Renal cortex interstitium (tissue), 11 donors: ENCODE data around the gene IP6K3. TPM values are rescaled to one million over a fixed set of nuclear protein-coding genes. Genes with fewer than 3 reads are reported as not detected.

ENCODE experiments used
- DNase-seq, 11 donors: peaks; one replicate each; pipeline ENCODE4 v3.0.0-alpha.2; 2013; ENCODE audit warnings: low read depth in 9 of 11, low spot score in 4 of 11; ENCODE audit errors: extremely low read depth in 1 of 11
- polyA plus RNA-seq, 3 donors: library from polyadenylated mRNA; unstranded; fragments of 120-200 nt; gene quantifications; one replicate each; pipeline ENCODE4 v1.2.1, GENCODE V29; 2013; ENCODE audit not compliant: insufficient read length in 3 of 3

IP6K3 gene
- polyA plus RNA-seq, 3 donors: 0.93 to 1.1 (median 1.1) TPM

- no peak for DNase-seq
Observed at GRCh38 chr6:33779895-33780294, 33.2 kb upstream of the IP6K3 start.

- DNase-seq: no peak
Observed at GRCh38 chr6:33779290-33779689, 32.6 kb upstream of the IP6K3 start.

DNA sequence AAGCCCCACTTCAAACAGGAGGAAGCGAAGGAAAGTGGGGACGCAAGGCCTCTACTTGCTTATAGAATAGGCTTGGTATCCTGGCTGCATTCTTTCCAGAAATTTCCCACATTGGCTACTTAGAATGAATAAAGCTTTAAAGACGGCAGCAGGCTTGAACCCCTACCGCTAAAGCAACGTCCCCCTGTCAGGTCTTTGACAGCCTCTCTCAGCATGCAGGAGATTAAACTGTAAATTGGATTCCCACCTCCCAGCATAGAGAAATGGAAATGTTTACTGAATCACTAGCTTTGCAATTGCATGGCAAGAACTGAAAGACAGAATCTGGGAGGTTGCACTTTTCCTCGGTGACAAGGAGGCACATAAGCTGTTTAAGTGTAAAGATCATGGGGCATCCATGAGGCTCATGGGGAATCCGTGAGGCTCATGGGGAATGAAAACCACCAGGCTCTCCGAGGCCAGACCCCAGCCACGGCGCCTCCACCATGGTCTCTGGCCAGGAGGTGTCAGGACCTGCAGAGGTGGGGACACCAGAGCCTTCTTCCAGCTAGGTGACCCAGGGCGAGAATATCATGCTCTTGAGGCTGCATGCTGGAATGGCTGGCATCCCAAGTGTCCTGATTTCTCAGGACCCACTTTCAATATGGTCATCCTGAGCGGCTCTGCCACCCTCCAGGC lies 31.9 kb upstream of the IP6K3 start:
- no peak for DNase-seq

DNA sequence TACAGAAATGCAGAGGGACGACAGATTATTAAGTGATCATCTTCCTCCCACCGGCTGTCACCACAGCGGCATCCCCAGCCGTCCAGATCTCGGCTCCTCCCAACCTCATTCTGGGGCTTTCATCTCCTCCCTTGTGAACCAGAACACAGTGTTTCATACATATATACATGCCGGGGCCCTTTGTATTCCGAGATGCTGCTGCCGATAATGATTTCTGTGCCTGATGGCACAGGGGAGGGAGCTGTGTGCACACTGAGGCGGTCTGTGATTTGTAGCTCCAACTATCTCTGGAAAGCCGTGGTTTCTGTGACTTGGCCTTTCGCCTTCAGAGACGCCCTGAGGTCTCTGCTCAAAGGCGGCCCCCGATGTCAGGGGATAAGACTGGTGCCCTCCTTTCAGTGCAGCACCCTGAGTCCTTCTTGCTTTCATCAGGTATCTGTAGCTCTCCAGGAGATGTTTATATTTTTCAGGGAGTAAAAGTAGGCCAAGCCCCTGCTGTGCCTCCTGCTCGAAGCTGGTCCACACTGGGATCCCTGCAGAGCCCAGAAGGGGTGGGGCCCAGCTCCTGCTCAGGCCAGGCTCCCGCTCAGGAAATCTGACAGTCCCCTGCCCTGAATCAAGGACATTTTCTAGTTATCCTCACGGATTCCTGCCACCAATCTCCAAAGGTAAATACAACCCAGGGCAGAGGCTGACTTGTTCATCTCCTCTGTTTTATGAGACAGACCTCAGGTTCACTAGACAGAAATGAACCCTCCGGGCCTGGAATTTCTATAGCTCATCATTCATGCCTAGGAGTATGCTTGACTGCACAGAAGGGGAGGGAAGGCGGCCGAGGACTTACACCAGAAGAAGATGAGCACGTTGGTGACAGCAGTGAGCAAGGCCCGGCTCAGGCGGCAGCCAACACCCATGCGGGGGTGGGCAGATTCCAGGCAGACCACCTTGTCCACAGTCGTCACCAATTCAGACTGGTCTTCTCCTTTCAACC lies 31.0 kb upstream of the IP6K3 start:
- peak in 2 of 11 donors; percentile 42 to 43 for DNase-seq

- DNase-seq: no peak
Observed at GRCh38 chr6:33776764-33777163, 30.1 kb upstream of the IP6K3 start.

DNA sequence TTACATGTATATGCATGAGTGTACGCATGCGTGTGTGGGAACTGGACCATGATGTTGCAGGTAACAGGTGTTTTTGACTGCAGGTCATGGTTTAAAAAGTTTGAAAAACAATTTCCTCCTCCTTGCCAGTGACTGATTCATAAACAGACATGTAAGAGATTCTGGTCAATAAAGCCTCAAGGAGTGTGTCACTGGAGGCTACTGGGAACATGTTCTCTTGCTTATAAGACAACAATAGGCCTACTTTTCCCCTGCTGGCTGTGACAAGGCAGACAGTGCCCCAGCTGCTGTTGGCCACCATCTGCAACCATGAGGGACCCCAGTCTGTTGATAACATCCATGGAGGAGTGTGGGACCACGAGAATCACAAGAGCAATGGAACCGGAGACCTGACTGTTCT lies 29.5 kb upstream of the IP6K3 start:
- DNase-seq: no peak

DNA sequence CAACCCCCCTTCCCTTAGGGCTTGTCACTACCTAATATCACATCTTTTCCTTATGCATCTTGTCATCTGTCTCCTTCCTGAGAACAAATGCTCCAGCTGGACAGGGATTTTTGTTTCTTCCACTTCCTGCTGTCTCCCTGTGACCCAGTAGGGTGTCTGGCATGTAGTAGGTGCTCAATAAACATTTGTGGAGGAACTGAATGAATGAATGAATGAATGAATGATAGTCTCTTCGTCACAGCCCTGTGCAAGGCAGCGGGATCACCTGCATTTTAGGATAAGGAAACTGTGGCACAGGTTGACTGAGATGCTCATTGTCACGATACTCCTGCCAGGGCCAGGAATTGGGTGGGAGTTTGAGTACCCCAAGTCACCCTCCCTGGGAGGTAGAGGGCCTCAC lies 28.1 kb upstream of the IP6K3 start:
- no peak for DNase-seq

GRCh38 chr6:33772902-33773472 lies 26.3 kb upstream of the IP6K3 start:
- no peak for DNase-seq

- DNase-seq: no peak
Observed at GRCh38 chr6:33772082-33772830, 25.6 kb upstream of the IP6K3 start.

DNA sequence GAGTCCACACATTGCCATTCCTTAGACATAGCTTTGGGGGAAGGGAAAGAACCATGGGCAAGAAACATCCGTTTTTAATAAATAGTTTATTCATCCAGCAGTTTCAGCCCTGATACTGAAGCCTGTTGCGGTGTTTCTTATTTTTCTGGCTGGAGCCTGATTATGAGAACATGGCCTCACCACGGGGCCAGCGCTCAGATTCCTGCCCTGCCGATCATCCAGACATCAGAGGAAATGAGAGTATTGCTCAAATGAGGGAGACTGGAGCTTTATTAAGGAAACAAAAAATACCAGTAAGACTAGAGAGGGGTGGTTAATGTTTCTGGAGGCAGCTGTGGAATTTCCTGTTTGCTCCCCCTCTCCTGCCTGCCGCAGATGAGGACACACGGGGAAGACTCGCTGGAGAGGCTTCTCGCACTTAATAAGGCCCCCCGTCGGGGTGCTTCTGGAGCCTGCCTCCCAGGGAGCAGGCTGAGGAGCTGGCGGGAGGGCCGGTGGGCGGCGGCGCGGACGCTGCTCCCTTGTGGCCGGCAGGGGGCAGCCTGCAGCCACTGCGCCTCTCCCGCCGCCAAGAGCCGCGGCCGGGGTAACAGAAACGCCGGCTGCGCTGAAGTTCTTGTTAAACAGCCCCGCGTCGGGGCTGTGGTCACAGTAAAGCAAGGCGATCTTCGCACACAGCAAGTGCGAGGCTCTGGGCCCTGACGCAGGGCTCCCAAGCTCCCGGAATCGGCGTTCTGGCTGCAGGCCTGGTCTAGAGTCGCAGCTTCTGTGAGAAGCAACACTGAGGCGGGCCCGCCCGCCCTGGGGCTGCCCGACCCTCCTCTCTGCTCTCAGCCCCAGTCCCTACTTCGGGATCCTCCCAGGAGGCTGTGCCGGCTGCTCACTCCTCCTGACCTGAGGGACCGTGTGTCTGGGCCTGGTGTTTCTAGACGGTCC lies 24.7 kb upstream of the IP6K3 start:
- DNase-seq: peak in 7 of 11 donors; percentile 61 to 79 (median 71)

GRCh38 chr6:33770833-33771145 lies 24.1 kb upstream of the IP6K3 start:
- no peak for DNase-seq

DNA sequence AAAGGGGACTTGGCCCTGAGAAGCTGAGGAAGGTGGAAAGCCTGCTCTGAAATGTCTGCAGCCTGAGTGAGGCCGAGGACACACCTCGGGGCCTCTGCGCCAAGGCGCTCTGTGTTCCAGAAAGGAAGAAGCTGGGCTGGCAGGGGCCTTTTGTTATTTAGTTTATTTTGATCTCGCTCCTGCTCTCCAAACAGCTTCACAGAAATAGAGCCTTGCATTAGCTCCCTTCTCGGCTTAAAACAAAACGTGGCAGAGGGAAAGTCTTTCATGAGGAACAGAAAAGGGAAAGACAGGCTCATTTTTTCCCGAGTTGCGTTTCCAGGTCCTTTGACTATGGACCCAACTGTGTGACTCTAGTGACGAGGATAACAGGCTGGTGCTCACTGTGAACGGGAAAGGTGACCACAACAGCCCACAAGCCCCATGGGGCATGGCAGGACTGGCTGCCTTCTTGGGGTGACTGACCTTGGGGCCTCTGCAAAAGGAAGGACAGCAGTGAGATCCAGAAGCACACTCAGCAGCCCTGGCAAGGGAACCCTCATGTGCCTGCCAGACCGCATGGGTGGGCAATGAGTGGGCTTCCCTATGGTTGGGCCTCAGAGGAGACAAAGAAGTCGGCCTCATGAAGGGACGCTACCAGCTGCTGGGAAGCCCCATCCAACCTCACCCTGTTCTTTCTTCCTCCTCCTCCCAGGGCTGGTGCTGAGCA lies 23.6 kb upstream of the IP6K3 start:
- DNase-seq: no peak

- DNase-seq: no peak
Observed at GRCh38 chr6:33769248-33769821, 22.6 kb upstream of the IP6K3 start.

DNA sequence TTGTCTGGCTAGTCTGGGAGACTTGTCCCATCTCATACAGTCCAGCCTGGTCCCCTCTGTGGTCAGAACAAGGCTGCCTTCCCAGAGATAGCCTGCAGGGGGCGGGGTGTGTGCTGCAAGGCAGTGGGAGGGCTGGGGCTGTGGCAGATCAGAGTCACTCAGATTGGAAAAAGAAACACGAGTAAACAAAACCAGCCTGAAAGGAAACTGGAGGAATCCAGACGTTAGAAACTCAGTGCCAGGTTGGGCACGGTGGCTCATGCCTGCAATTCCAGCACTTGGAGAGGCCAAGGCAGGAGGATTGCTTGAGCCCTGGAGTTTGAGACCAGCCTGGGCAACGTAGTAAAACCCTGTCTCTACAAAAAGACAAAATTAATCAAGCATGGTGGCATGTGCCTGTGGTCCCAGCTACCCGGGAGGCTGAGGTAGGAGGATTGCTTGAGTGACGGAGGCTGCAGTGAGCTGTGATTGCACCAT lies 22.0 kb upstream of the IP6K3 start:
- no peak for DNase-seq

DNA sequence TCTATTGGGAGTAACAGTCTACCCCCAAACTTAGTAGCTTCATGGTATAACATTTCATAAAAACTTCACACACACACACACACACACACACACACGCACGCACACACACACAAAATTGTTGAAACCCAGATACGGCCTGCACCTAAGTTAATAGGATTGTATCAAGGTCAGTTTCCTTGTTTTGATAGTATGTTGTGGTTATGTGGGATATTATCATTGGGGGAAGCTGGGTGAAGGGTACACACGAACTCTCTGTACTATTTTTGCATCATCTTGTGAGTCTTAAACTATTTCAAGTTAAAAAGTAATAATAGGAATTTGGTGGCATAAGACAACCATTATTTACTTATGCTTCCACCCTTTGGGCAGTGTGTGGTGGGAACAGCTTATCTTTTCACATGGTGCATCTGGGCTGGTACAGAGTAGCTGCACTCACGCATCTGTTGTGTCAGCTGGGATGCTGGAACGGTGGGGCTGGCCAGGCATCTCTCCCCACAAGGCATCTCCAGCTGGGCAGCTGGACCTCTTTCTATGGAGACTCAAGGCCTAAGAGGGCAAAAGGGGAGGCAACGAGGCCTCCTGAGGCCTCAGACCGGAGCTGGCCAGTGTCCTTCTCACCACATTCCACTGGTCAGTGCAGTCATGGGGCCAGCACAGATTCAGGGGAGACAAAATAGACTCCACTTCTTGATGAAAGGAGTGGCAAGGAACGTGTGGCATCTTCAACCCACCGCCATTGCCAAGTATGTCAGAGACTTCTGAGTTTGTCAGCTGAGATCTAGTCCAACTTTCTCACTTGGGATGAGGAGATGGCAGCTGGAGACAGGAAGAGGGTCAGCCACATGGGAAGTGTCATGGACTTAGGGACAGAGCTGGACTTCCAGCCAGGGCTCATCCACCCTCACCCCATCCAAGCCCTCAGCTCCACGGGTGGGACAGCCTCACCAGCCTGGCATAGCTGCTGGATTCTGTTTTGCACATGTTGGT lies 20.5 kb upstream of the IP6K3 start:
- no peak for DNase-seq

DNA sequence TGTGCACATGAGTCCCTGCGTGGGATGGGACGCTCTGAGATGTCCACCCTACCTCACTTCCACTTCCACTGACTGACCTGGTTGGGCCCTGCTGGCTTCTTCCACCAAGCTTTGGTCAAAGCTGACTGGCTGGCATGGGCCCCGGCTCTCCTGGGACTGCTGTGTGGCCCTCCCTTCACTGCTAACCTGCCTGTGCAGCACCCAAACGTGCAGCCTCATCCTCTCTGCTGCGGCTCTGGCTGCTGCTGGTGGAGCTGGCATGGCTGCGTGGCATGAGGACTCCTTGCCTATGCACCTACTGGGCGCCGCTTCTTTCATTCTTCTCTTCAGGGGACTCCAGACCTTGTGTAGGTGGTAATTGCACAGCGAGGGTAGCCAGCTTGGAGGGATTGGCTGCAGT lies 18.7 kb upstream of the IP6K3 start:
- DNase-seq: no peak
